HG03139 (cell line): ENCODE measurements around the gene TAF1.
"Not testable (repeated sequence)": the region's sequence is repeated elsewhere in the genome, so short reads cannot be mapped to it uniquely, and the experiment has no call there.

Experiments
- ATAC-seq: cut with Tn5 transposase; IDR thresholded peaks from one replicate; pipeline ENCODE4 v1.9.1; 2021; ENCODE audit not compliant: unreplicated experiment

TAF1 gene

GRCh38 chrX:71504346-71504745 is 138.2 kb downstream of the TAF1 start:
- ATAC-seq: no peak

- ATAC-seq: no peak
Measured at GRCh38 chrX:71509289-71509688, 143.1 kb downstream of the TAF1 start.

- no peak for ATAC-seq
Measured at GRCh38 chrX:71510161-71510560, 144.0 kb downstream of the TAF1 start.

- not testable (repeated sequence) for ATAC-seq
Measured at GRCh38 chrX:71513731-71514130, 147.6 kb downstream of the TAF1 start.

GRCh38 chrX:71514367-71515037 is 148.3 kb downstream of the TAF1 start:
- ATAC-seq: no peak

- no peak for ATAC-seq
Measured at GRCh38 chrX:71515038-71515396, 148.9 kb downstream of the TAF1 start.
